SW480 (cell line): ENCODE results near the gene ACTBL2.
A peak's percentile ranks its signal among the peaks of the same experiment; 100 is the strongest.
"Not testable (repeated sequence)": the region's sequence is repeated elsewhere in the genome, so short reads cannot be mapped to it uniquely, and the experiment has no call there.

ENCODE experiments used
- DNase-seq: peaks from one replicate; pipeline ENCODE4 v3.0.0-alpha.2; 2016; ENCODE audit warnings: low spot score

ACTBL2 gene

DNA sequence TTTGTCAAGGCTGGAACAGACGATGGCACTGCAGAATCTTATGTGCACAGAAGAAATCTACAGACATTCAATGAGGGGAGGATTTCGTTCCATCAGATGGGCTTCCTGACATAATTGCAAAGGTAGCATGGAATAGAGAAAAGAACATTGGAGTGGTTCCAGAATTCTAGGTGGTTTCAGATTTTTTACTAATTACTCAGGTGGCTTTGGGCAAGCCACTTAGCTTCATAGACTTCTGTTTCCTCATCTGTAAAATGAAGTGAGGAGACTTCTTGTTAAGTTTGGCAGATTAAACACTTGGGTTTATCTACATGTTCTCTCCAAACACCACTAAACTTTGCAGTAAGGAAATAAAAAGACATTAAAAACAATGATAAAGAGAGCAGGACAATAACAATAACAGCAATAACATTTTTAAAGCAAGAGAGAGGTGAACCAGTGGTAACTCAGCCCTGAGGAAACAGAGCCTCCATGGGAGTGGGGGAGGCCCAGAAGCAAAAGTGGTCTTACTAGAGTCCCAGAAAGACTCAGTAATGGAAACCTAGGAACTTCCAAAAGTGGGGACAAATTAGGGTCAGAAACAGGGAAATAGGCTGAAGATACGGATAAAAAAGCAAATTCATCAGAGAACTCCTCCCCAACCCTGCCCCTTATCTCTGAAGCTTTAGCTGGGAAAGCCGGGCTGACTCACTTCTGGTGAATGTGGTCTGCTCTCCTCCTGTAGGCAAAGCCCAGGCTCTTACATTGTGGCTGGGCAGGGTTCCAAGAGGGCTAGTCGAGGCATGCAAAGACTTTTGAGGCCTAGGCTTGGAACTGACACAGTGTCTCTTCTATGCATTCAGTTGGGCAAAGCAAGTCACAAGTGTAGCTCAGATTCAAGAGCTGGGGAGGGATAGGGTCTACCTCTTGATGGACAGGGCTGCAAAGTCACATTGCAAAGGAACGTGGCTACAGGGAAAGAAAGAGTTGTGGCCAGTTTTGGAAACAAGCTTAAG is 11.8 kb upstream of the ACTBL2 start:
- DNase-seq: peak; percentile 83

DNA sequence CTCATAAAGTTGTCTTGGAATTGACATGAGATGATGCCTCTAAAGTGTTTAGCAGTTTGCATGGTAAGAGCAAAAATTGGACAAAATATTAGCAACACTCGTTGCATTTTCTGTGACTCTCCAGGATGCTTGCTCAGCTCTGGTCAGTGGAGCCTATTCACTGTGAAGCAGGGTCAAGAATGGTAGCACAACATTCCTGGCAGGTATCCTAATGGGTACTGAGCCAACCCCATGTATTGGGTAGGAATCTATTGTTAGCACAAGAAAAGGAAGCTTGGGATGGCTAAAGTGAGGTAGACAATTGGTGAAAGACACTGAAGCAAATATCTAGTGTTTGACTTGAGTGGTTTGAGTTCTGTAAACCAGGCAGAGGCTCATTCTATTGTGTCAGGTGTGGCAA is 10.4 kb upstream of the ACTBL2 start:
- DNase-seq: no peak

DNA sequence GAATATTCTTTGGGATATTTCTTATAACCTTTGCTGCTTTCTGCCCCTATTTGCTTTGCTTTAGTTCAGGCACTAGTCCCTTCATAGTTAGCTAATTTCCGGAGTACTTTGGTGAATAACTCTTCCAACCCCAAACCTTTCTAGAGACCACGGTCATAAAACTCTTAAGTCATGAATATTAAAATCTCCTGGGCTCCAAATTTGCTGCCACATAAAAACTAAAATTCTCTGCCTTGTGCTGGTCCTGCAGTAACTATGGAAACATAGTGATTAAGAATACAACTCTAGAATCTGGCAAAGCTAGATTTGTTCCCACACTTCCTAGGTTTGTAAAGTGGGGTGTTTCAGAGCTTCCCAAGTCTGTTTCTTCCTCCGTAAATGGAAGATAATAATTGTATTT is 10.0 kb upstream of the ACTBL2 start:
- DNase-seq: no peak

DNA sequence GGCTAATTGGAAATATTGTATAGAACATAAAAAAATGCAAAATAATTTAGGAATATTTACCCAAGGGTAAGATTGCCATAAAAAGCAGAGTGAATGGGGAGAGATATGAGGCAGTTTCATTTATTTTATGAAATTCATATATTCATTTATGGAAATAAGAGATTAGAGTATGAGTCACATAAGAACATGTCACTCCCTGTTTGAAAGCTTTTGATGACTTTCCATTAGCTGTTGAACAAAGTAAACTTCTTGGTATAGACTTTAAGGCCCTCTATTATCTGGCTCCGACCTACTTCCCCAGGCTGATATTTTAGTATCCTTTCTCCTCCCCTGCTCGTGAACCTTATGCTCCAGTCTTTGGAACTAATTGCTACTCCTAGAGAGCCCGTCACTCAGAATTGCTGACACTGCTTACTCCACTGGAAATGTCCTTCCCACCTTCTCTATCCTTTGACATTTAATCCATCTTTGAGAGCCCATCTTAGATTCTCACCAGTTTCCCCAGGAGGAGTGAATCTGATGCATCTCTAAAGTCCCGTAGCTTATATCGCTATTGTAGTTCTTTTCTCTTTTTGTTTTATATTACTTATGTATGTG is 8.9 kb upstream of the ACTBL2 start:
- DNase-seq: no peak

DNA sequence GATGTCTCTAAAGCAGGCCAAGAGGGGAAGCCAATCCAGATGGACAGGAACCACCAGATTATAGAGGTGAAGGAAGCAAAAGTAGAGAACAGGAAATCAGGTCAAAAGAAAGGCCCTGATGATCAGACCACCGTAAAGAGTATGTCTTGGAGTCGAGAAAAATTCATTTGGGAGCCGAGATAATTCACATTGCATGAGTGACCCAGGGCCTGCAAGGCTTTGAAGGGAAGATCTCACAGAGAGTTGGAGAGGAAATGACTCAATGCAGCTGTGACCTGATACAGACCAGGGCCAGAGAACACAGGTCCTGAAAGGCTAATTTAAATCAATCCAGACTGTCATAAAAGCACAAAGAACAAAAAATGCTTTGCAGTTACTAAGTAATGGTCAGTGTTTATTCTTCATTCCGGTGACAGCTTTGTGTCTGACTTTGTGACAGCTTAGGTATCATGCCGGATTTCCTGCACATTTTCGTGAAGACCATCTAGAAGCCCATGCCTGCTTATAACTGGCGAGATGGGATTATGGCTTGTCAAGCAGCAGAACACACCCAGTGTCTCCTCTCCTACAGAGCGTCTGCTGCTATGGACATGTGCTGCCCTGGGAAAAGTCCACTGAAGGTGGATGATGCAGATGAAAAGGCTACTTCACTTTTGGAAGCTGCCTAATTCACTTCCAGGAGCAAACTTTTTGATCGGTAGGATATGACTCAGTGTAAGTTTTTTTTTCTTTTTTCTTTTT is 5.8 kb upstream of the ACTBL2 start:
- DNase-seq: no peak

DNA sequence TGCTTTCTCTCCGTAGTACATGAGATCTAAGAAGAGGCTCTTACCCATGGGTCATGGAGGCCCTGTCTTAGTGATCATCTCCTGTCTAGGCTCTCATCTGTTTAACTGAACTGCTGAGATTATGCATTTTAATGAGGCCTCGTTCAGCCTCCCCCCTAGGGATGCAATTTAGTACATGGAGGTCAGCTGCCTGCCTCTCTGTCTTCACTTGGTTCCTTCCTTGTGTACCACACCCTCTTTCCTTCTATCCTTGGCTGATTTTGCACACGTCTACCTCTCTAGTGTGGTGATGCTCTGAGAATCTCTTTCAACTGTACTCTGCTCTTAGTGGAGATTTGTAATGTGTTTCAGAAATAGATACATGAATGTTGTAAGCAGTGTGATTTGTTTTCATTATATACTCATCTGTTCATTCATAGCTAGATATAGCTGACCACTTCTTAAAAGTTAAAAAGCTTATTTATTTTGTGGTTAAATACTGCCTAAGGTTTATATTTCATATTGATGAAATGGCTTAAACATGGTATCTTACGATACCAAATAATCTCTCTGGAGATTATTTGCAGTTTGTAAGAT is 3.5 kb upstream of the ACTBL2 start:
- no peak for DNase-seq

DNA sequence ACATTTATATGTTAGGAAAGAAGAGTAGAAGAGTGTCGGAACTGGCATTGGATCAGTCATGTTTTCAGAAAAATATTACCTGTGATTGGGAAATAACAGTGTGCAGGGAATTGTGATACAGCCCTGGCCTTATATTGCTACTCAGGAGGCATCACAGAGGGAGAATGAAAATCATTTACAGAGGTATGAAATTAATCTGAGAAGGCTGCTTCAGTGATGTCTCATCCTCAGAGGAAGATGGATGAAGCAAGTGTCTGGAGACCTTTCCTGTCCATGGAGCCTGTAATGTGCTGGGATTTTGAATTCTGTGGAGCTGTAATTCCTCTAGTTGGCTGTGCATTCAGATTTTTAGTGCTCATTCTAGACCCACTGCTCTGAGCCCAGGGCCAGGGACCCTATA is 3.8 kb downstream of the ACTBL2 start:
- DNase-seq: no peak

DNA sequence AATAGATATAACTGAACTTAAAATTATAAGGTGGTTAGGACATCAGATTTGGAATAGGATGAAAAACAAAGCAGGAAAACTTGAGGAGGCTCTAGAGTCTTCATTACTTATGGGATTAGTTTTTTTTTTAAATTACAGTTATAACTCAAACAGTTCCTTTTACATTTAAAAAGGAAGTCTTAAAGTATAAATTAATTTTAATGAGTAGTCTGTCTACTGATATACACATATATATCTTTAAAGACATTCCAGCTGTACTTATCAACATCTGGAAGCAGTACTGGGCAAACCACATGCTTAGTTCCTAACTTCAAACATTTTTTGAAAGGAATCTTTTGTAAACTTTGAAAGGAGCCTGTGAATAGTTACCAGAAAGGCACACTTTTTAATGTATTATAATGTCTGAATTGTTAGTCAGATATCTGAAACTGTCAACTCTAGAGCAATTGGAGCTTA is 6.0 kb downstream of the ACTBL2 start:
- DNase-seq: no peak

DNA sequence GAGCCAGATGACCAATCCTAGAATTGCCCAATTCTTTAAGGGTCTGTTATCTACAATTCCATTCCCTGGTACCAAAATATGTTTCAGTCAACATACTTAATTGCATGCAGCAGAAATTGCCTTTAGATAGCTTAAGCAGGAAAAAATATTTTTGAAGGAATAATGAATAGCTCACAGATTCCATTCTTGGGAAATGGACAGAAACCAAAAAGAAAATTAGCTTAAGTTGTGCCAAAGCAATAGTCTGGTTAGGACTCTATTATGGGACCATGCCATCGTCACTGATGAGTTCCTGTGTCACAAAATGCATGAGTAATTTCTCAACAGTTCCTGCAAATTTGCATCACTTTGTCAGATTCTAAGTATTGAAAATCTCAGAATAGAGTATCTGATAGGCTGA is 12.3 kb downstream of the ACTBL2 start:
- no peak for DNase-seq

DNA sequence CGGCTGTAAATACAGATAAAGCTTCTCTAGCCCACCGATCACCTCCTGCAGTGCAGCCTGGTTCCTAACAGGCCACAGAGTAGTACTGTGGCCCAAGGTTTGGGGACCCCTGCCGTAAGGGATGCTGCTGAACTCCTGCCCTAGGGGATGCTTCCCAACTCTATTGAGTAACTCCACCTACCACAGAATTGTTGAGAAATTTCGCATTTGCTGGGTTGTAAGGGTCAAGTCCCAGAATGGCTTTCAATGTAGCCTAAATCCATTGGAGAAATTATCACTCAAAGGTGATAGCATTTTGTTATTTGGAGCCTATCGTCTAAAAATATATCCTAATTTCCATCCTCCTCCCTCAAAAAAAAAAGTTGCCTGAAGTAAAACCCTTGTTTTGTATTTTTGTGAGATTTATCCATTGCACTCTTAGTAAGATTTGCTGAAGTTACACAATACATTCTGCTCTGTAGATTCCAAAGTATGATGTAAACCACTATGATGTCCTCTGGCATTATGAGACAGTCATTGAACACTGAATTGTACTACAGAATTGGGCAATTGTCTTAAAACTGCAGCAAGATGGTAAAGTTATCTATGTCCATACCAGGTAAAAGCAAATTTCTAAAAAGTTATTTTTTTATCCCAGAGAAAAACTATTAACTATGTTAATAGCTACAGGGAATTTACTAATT is 14.0 kb downstream of the ACTBL2 start:
- no peak for DNase-seq

DNA sequence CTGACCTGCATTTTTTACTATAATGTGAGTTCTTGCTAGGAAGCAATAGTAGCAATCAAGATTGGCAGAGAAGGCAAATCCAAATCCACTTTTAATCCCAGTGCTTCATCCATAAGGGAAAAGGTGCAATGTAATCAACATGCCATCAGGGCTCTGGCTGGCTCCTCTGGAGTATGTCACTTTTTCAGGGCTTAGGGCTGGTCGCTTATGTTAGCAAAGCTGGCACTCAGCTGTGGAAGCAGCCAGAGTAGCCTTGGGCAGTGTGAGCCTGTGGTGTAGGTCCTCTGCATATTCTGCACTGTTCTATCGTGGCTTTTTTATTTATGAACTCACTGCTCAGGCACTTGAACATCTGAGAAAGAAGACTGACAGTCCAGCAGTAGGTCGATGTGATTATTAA is 16.1 kb downstream of the ACTBL2 start:
- no peak for DNase-seq

DNA sequence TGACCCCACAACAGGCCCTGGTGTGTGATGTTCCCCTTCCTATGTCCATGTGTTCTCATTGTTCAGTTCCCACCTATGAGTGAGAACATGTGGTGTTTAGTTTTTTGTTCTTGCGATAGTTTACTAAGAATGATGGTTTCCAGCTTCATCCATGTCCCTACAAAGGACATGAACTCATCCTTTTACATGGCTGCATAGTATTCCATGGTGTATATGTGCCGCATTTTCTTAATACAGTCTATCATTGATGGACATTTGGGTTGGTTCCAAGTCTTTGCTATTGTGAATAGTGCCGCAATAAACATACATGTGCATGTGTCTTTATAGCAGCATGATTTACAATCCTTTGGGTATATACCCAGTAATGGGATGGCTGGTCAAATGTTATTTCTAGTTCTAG is 22.6 kb downstream of the ACTBL2 start:
- DNase-seq: not testable (repeated sequence)

DNA sequence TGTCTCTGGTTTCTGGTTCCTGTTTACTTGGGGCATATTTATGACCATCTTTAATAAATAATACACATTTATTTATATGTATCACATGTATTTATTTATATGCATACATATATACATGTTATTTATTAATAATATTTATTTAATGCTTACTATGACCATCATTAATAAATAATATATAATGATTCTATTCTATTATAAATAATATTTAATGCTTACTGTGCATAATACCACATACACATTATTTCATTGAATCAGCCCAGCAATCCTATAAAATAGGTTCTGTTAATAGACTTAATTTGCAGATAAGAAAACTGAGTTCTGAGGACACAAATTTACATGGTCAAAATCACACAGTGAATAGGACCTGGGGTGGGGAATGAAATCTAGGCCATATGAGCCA is 24.2 kb downstream of the ACTBL2 start:
- DNase-seq: no peak

DNA sequence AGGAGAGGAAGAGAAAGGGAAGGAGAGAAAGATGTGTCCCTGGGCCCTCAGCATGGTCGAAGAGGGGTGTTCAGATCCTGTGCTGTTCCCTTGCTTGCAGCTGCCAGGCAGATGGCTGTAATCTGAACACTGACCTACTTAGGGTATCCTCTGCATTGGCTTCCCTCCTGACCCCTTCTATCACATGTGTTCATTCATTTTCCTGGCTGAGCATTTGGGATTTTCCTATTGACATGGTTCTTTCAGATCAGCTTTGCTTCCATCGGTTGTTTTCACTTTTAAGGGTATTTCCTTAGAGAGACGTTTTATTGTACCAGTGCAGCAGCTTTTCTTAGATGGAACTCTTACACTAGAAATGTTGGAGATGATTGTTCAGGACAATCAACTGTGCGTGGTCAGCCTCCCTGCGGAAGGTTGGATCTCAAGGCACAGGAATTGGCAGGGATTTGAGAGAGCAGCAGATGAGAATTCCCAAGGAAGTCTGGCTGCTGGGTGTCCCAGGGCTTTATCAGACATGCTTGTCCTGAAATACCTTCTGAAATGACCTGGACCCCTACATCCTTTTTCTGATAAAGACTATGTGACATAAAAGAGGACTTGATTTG is 26.0 kb downstream of the ACTBL2 start:
- no peak for DNase-seq

DNA sequence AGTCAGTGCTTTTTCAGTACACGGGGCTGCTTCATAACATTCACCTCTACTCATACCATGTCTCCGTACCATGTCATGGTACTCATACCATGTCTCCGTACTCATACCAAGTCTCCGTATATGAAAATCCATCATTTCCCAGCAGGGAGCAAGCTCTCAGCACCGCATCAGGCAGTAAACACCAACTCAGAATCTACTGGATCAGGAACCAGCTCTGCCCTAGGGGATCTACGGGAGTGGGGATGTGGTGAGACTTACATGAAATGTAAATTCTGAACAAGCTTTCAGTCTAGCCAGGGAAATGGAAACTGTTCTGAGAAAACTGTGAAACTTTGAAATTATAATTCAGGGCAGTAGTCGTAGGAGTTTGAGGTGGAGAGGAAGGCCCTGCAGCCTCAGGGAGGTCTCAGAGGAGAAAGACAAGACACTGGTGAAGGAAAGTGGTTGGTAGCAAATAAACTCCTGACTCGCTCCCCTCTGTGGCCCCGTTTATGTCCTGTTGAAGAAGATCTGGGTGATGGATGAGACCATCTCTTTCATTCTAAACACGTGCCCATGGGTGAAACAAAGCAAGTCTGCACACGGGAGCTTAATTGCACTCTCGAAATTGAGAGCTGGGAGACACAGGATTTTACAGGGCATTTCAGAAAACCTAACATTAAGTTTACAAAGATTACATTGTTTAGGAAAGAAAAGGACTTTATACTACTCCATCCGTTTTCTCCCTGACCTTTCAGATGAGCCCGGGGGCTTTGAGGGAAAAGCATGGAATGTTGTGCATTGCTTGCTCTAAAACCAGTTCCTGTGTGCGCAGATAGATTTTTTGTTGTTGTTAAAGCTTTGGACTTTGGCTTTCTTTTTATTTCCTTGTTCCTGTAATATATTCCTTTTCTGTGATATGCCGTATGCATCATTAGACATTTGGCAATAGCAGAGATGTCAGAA is 26.8 kb downstream of the ACTBL2 start:
- no peak for DNase-seq

DNA sequence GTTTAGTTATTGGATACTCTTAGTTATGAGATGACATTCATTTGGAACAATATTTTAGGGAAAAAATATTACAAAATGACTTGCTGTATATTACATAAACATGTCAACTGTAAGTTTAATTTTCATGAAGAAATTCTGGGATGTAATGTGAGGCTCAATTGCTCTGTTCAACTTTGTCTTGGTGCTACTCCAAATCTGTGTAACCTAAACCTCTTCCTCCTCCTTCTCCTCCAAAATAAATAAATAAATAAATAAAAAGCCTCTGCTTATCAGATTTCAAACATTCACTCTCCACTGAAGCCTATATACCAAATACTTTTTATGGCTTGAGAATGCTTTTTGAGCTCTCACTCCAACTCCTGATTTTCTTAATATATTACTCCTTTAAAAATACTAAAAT is 27.7 kb downstream of the ACTBL2 start:
- no peak for DNase-seq

DNA sequence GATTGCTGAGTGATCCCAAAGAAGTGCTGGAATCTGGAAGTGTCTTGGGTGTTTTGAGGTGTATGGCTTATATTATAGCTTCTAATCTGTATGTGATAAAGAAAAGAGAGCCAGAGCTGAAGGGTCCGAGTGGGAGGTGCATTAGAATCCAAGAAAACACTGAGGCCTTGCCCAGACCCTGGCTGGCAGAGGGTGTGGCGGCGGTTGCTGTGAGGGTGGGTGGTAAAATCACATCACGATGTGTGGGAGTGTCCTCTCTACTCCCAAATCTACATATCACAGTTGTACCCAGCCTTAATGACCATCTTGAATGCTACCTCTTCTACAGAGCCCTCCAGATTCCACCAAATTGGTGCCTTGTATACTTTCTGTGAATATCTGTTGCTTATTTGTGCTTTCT is 28.9 kb downstream of the ACTBL2 start:
- no peak for DNase-seq

DNA sequence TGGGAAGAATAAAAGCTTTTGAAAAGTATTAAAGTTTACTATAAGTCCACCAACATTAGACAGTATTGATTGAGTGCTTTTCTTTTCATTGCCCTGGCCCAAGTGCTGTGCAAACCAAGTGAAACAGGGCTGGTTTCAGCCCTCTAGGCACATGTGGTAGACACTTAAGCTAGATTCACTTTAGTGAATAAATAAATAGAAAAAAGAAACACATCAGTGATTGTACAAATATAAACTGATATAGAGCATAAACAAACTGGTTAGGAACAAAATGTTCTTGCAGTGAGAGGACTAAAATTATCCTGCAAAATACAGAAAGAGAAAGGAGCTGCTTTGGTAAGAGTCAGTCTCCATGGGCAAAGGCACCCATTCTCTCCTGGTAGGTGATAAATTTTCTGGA is 29.7 kb downstream of the ACTBL2 start:
- no peak for DNase-seq

DNA sequence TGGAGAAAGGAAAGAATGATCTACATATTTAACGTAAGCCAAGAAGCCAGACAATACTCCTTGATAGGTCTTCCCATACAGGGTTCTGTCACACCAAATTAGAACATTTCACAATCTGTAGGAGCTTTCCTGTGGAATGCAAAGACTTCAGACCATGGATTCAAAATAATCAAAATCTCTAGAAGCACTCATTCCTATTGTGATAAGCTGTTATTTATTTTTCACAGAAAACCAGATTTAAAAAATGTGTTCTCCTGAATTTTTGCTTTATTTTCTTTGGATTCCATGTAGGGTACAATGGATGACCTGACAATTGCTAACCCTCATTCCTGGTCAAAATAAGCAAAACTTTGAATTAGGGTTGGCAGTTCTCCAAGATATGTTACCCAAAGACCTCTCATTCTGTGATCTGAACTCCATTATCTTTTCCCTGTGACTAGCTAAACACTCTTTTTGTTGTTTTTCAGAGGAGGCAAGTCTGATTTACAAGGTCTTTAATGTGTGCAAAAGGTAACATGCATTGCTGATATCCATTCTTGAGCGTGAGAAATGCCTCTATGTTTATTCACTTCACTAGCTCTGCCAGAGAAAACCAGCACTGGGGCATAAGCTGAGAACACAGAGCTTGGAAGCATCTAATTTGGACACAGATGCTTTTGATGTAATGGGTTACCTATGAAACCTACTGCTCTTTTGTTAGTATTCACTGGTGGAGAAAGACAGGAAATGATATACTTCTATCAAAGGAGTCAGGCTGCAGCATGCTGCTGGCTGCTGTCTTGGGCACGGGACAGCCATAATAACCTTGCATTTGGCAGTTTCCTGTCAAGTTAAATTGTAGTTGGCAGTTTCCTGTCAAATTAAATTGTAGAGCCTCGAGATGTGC is 31.4 kb downstream of the ACTBL2 start:
- DNase-seq: no peak
